Testis (tissue), 3 donors: ENCODE measurements around the gene IRF8. TPM values are rescaled to one million over a fixed set of nuclear protein-coding genes. Genes with fewer than 3 reads are reported as not detected.

Source experiments
- DNase-seq: peaks from one replicate; pipeline ENCODE4 v3.0.0-alpha.2; 2019
- H3K27ac ChIP-seq, 2 donors: fragments of 200-600 bp; sonication (generic); one replicate each; pipeline ENCODE4 v1.5.1; 2019
- H3K27me3 ChIP-seq: fragments of 200-600 bp; sonication (generic); one replicate; pipeline ENCODE4 v1.5.1; 2019
- H3K36me3 ChIP-seq: fragments of 200-600 bp; sonication (generic); one replicate; pipeline ENCODE4 v1.5.1; 2017; ENCODE audit warnings: low read depth; ENCODE audit errors: missing control alignments
- H3K4me1 ChIP-seq: fragments of 200-600 bp; sonication (generic); one replicate; pipeline ENCODE4 v1.5.1; 2019
- H3K4me3 ChIP-seq, 2 donors: fragments of 200-600 bp; sonication (generic); one replicate each; pipeline ENCODE4 v1.5.1; 2017 to 2019
- H3K9me3 ChIP-seq: fragments of 200-600 bp; sonication (generic); one replicate; pipeline ENCODE4 v1.5.1; 2017
- POLR2A ChIP-seq: fragments of 450-650 bp; IDR thresholded peaks from one replicate; pipeline ENCODE4 v1.6.1; 2017; ENCODE audit warnings: antibody characterized with exemption, mild to moderate bottlenecking, moderate library complexity
- WGBS, 2 donors: methylation state at CpG; one replicate each; pipeline ENCODE4 v1.1.5; 2018; 5-methylcytosine and 5-hydroxymethylcytosine counted together
- intact Hi-C: fragments of 100-400 bp; cut with DNase I; formaldehyde crosslinking; loops from one replicate; pipeline ENCODE4 v1.15.1; 2023; ENCODE audit warnings: low total_unique reads
- polyA plus RNA-seq: library from polyadenylated mRNA; stranded (reverse); fragments of 350-450 nt; fragmentation: Illumina TruSeq; extraction: RNeasy Lipid Tissue Mini Kit (QIAGEN cat#74804); gene quantifications from one replicate; pipeline ENCODE4 v1.2.3, GENCODE V29; 2014; ENCODE audit warnings: low read depth, low replicate concordance; ENCODE audit not compliant: insufficient read depth
- total RNA-seq, 2 donors: library from RNA; depleted of rRNA; stranded (reverse); fragments of >200 nt; gene quantifications; one replicate each; pipeline ENCODE4 v1.2.3, GENCODE V29; 2016
- TF ChIP-seq, protein P1 (sequence below), 3 experiments: fragments of 450-650 bp in 2 of 3; fragments of 200-600 bp in 1 of 3; sonication (generic) in 1 of 3; IDR thresholded peaks; one replicate each; pipeline ENCODE4 v1.5.1; 2016 to 2019; ENCODE audit warnings: antibody characterized with exemption in 3 of 3, mild to moderate bottlenecking in 2 of 3, moderate library complexity in 1 of 3

Gene IRF8
- total and polyA plus RNA-seq, 3 donors from 2014 or later, result 7.2 to 15.0 (median 14.0) TPM

DNA sequence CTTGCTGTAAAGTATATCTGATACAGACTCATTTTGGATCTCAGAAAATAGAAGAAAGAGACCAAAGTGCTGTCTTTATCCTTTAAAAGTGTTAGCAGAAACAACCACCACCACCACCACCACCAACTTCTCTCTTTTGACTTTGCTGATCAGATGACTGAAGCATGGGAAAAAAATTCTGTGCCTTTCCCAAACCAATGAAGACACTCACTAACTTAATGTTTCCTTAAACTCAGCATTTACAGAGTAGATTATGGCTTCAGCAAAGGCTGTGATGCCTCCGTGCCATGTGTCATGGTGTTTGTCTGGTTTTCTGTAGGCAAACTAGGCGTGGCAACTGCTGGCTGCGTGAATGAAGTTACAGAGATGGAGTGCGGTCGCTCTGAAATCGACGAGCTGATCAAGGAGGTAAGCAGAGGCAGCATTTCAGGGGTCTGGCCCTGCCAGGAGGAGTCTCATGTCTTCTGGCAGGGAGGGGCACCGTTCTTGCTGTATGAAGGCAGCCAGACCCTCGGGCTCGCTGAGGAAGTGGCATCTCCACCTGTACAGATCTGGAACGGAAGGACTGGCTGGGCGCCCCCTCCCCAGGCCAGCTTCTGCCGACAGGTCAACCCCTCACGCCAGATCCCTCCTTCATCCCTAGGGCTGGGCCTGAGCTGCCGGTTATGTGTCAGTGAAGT is 12.4 kb downstream of the IRF8 start:
- H3K27me3 ChIP-seq, result no peaks in the 10 kb centered on the region
- no peak overlapping the region for H3K27ac ChIP-seq
- H3K36me3 ChIP-seq, result no peaks in the 10 kb centered on the region
- no peak for TF ChIP-seq POLR2A
- H3K4me3 ChIP-seq, result no peak overlapping the region
- intact Hi-C loops, result no loop called here
- peaks cover 14% of the 10 kb centered on the region for H3K4me1 ChIP-seq
- no peak for DNase-seq
- no peaks in the 10 kb centered on the region for H3K9me3 ChIP-seq
- WGBS, 2 donors, result 88 to 89% methylated on average over 8 to 15 of the region's 15 CpGs

GRCh38 chr16:85912211-85912974 is 13.4 kb downstream of the IRF8 start:
- no peak overlapping the region for H3K27ac ChIP-seq
- WGBS, 2 donors, result 38 to 51% methylated on average over 13 of the region's 13 CpGs
- no peak overlapping the region for H3K4me3 ChIP-seq
- H3K27me3 ChIP-seq, result no peaks in the 10 kb centered on the region
- H3K9me3 ChIP-seq, result no peaks in the 10 kb centered on the region
- H3K4me1 ChIP-seq, result peaks cover 17% of the 10 kb centered on the region
- TF ChIP-seq, protein P1, sequence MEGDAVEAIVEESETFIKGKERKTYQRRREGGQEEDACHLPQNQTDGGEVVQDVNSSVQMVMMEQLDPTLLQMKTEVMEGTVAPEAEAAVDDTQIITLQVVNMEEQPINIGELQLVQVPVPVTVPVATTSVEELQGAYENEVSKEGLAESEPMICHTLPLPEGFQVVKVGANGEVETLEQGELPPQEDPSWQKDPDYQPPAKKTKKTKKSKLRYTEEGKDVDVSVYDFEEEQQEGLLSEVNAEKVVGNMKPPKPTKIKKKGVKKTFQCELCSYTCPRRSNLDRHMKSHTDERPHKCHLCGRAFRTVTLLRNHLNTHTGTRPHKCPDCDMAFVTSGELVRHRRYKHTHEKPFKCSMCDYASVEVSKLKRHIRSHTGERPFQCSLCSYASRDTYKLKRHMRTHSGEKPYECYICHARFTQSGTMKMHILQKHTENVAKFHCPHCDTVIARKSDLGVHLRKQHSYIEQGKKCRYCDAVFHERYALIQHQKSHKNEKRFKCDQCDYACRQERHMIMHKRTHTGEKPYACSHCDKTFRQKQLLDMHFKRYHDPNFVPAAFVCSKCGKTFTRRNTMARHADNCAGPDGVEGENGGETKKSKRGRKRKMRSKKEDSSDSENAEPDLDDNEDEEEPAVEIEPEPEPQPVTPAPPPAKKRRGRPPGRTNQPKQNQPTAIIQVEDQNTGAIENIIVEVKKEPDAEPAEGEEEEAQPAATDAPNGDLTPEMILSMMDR (IDR thresholded peaks at IDR 0.05), result no peak
- no peak for TF ChIP-seq POLR2A
- DNase-seq, result peak; percentile 70
- no peaks in the 10 kb centered on the region for H3K36me3 ChIP-seq
- intact Hi-C loops, result no loop called here

GRCh38 chr16:85913141-85913601 is 14.2 kb downstream of the IRF8 start:
- no peak for DNase-seq
- no peaks in the 10 kb centered on the region for H3K27me3 ChIP-seq
- no peak for TF ChIP-seq POLR2A
- TF ChIP-seq, protein P1 (IDR thresholded peaks at IDR 0.05), result no peak
- peaks cover 17% of the 10 kb centered on the region for H3K4me1 ChIP-seq
- no peaks in the 10 kb centered on the region for H3K9me3 ChIP-seq
- intact Hi-C loops, result no loop called here
- H3K4me3 ChIP-seq, result no peak overlapping the region
- H3K27ac ChIP-seq, result no peak overlapping the region
- no peaks in the 10 kb centered on the region for H3K36me3 ChIP-seq
- WGBS, 2 donors, result 93 to 96% methylated on average over 12 of the region's 12 CpGs

GRCh38 chr16:85913688-85914422 is 14.9 kb downstream of the IRF8 start:
- Histone ChIP-seq H3K4me3 (no peak overlapping the region), H3K4me1 (peaks cover 17% of the 10 kb centered on the region), H3K9me3 (no peaks in the 10 kb centered on the region), H3K27ac (no peak overlapping the region), H3K27me3 (no peaks in the 10 kb centered on the region), H3K36me3 (no peaks in the 10 kb centered on the region)
- intact Hi-C loops, result no loop called here
- WGBS, 2 donors, result 78 to 88% methylated on average over 12 to 16 of the region's 16 CpGs
- no peak for TF ChIP-seq POLR2A
- TF ChIP-seq, protein P1 (IDR thresholded peaks at IDR 0.05), result no peak
- DNase-seq, result no peak

DNA sequence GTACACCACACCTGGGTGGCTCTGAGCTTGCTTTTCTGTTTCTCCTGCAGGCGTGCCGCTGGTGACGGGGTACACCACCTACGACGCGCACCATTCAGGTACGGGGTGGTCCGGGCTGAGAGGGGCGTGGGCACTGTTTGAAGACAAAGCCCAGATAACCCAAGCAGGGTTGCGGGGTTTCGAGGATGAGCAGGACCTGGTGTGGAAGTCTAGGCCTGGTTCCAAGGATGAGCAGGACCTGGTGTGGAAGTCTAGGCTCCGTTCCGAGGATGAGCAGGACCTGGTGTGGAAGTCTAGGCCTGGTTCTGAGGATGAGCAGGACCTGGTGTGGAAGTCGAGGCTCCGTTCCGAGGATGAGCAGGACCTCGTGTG is 15.4 kb downstream of the IRF8 start:
- H3K4me1 ChIP-seq, result peaks cover 17% of the 10 kb centered on the region
- H3K36me3 ChIP-seq, result no peaks in the 10 kb centered on the region
- whole genome bisulfite sequencing, 2 donors, result 92 to 98% methylated on average over 14 to 17 of the region's 17 CpGs
- H3K27me3 ChIP-seq, result no peaks in the 10 kb centered on the region
- H3K4me3 ChIP-seq, result no peak overlapping the region
- intact Hi-C loops, result no loop called here
- no peaks in the 10 kb centered on the region for H3K9me3 ChIP-seq
- no peak for DNase-seq
- TF ChIP-seq, protein P1 (IDR thresholded peaks at IDR 0.05), result no peak
- no peak for TF ChIP-seq POLR2A
- H3K27ac ChIP-seq, result no peak overlapping the region
